ENCODE measurements around the gene EPN1.
"Not testable (repeated sequence)": the region's sequence is repeated elsewhere in the genome, so short reads cannot be mapped to it uniquely, and the experiment has no call there.

EPN1 gene

GRCh38 chr19:55712804-55713631, 38.0 kb downstream of the EPN1 start:
- H3K27ac ChIP-seq = no peak overlapping the region
- no peak for DNase-seq (ENCODE audit: low read depth, low spot score)

- H3K27ac ChIP-seq = no peak overlapping the region
- no peak for DNase-seq (ENCODE audit: low read depth, low spot score)
These were observed 41.5 kb downstream of the EPN1 start for GRCh38 chr19:55716531-55716930.

- DNase-seq (ENCODE audit: low read depth, low spot score) = no peak
- no peak overlapping the region for H3K27ac ChIP-seq
These were observed 42.2 kb downstream of the EPN1 start for GRCh38 chr19:55717251-55717650.

GRCh38 chr19:55717879-55718711, 43.1 kb downstream of the EPN1 start:
- not testable (repeated sequence) for DNase-seq (ENCODE audit: low read depth, low spot score); H3K27ac ChIP-seq

GRCh38 chr19:55720214-55720746, 45.3 kb downstream of the EPN1 start:
- H3K27ac ChIP-seq = no peak overlapping the region
- DNase-seq (ENCODE audit: low read depth, low spot score) = no peak

GRCh38 chr19:55720801-55721200, 45.8 kb downstream of the EPN1 start:
- H3K27ac ChIP-seq = no peak overlapping the region
- no peak for DNase-seq (ENCODE audit: low read depth, low spot score)

GRCh38 chr19:55723491-55723890, 48.5 kb downstream of the EPN1 start:
- no peak overlapping the region for H3K27ac ChIP-seq
- no peak for DNase-seq (ENCODE audit: low read depth, low spot score)

- not testable (repeated sequence) for DNase-seq (ENCODE audit: low read depth, low spot score); H3K27ac ChIP-seq
These were observed 55.4 kb downstream of the EPN1 start for GRCh38 chr19:55730378-55730777.

- DNase-seq (ENCODE audit: low read depth, low spot score) = no peak
- H3K27ac ChIP-seq = no peak within 1 kb of the TSS
These were observed 63.3 kb downstream of the EPN1 start, which contains the start of gene NLRP9 for GRCh38 chr19:55738302-55738701. TSS of gene NLRP9 (minus strand) at chr19:55738402. CDS start at chr19:55738374, 28 bp downstream.

- H3K27ac ChIP-seq = no peak overlapping the region
- no peak for DNase-seq (ENCODE audit: low read depth, low spot score)
These were observed 75.7 kb downstream of the EPN1 start for GRCh38 chr19:55750715-55751114.

- no peak for DNase-seq (ENCODE audit: low read depth, low spot score)
- H3K27ac ChIP-seq = no peak overlapping the region
These were observed 78.4 kb downstream of the EPN1 start for GRCh38 chr19:55753401-55753800.

GRCh38 chr19:55756808-55757207, 81.8 kb downstream of the EPN1 start:
- not testable (repeated sequence) for DNase-seq (ENCODE audit: low read depth, low spot score); H3K27ac ChIP-seq

GRCh38 chr19:55758797-55759196, 83.8 kb downstream of the EPN1 start, which contains the start of gene RFPL4A:
TSS of gene RFPL4A (plus strand) at chr19:55759097. CDS start at chr19:55761801, 2,704 bp downstream.
- not testable (repeated sequence) for DNase-seq (ENCODE audit: low read depth, low spot score); H3K27ac ChIP-seq

Measured in epithelial cell of prostate (primary cell).